Glomerular endothelial cell (primary cell): ENCODE results near the gene BLTP2. TPM values are rescaled to one million over a fixed set of nuclear protein-coding genes. Genes with fewer than 3 reads are reported as not detected.
"Not testable (repeated sequence)": the region's sequence is repeated elsewhere in the genome, so short reads cannot be mapped to it uniquely, and the experiment has no call there.

Experiments
- DNase-seq: peaks from one replicate; pipeline ENCODE4 v3.0.0-alpha.2; 2011; ENCODE audit warnings: low read depth, low spot score; ENCODE audit errors: extremely low read depth
- total RNA-seq: library from RNA; depleted of rRNA; stranded (reverse); fragments of >200 nt; gene quantifications from 2 replicates; pipeline ENCODE4 v1.2.3, GENCODE V29; 2015

The BLTP2 gene
- total RNA-seq, 1 donor from 2014 or later = 154 TPM

GRCh38 chr17:28648698-28649097, 3.7 kb upstream of the BLTP2 start:
- DNase-seq = no peak

GRCh38 chr17:28646039-28646754, 1.2 kb upstream of the BLTP2 start:
- no peak for DNase-seq

- no peak for DNase-seq
These were observed 600 bp upstream of the BLTP2 start for GRCh38 chr17:28645576-28645939.

GRCh38 chr17:28643983-28644786, 773 bp downstream of the BLTP2 start:
- DNase-seq = no peak

GRCh38 chr17:28641579-28641978, 3.4 kb downstream of the BLTP2 start:
- no peak for DNase-seq

- no peak for DNase-seq
These were observed 9.5 kb downstream of the BLTP2 start for GRCh38 chr17:28635506-28635905.

GRCh38 chr17:28634206-28634865, 10.6 kb downstream of the BLTP2 start:
- no peak for DNase-seq

GRCh38 chr17:28626818-28627217, 18.1 kb downstream of the BLTP2 start:
- DNase-seq = no peak

- no peak for DNase-seq
These were observed 20.8 kb downstream of the BLTP2 start for GRCh38 chr17:28624148-28624547.

- no peak for DNase-seq
These were observed 21.3 kb downstream of the BLTP2 start for GRCh38 chr17:28623696-28624095.

- DNase-seq = no peak
These were observed 22.8 kb downstream of the BLTP2 start for GRCh38 chr17:28622186-28622585.

- DNase-seq = no peak
These were observed 24.9 kb downstream of the BLTP2 start for GRCh38 chr17:28620010-28620409.

GRCh38 chr17:28618464-28618863, 26.5 kb downstream of the BLTP2 start:
- no peak for DNase-seq

GRCh38 chr17:28616281-28616680, 28.7 kb downstream of the BLTP2 start:
- no peak for DNase-seq

- DNase-seq = no peak
These were observed 29.6 kb downstream of the BLTP2 start for GRCh38 chr17:28615260-28615940.

- DNase-seq = no peak
These were observed 31.0 kb downstream of the BLTP2 start, which contains the start of gene RSKR for GRCh38 chr17:28613931-28614381. Gene RSKR (minus strand): TSS chr17:28614185. CDS start chr17:28614161, 24 bp downstream.

- no peak for DNase-seq
These were observed 31.8 kb downstream of the BLTP2 start for GRCh38 chr17:28612936-28613872.

GRCh38 chr17:28612531-28612930, 32.4 kb downstream of the BLTP2 start:
- no peak for DNase-seq

GRCh38 chr17:28610376-28610775, 34.6 kb downstream of the BLTP2 start:
- DNase-seq = no peak

GRCh38 chr17:28604031-28604430, 40.9 kb downstream of the BLTP2 start:
- DNase-seq = not testable (repeated sequence)
